Stimulated activated CD4-positive, alpha-beta T cell treated with anti-CD3 and anti-CD28 coated beads, TNF-alpha, amount 100 ng/mL, for 24 hours (primary cell): ENCODE results near the gene LRRC3C.
"Not testable (repeated sequence)": the region's sequence is repeated elsewhere in the genome, so short reads cannot be mapped to it uniquely, and the experiment has no call there.

ENCODE experiments used
- DNase-seq, 3 experiments: peaks; one replicate each; pipeline ENCODE4 v3.0.0-alpha.2; 2020; ENCODE audit warnings: low read depth in 3 of 3

The LRRC3C gene, protein sequence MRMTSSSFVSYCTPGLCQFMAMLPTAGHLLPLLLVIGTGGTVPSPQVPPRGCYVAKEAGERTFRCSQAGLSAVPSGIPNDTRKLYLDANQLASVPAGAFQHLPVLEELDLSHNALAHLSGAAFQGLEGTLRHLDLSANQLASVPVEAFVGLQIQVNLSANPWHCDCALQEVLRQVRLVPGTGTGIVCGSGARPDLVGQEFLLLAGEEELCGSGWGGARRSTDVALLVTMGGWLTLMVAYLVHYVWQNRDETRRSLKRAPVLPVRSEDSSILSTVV

DNA sequence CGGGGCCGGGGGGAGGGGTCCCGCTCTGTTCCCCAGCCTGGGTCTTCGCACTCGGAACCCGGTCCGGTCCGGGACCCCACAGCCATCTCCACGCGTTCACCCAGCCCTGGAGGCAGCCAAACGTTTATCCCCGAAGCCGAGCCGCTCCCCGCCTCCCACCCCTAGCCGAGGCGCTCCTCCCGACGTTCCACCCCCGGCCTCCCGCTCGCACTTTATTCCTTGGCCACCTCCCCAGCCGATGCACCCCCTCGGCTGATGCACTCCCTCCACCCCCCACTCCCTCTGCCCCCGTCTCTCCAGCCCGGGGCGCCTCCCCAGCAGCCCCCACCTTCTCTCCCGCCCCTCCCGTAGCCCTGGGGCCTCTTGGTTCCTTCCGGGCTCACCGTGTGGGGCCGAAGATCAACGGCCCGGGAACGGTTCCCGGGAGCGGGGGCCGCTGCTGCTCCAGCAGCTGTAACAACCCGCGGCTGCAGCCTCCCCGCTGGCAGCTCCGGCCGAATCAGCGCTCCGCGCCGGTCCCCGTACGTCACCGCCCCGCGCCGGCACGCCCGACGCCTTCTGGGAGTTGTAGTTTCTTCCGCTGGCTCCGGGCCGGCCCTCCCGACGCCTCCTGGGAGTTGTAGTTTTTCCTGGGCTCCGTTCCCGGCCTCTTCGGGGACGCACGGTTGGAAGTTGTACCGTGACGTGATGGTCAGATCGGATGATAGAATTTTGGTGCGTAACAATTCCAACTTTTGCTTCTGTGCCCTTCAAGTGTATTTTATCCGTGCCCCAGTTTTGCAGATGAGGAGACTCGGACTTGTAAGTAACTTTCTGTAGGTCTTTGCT, at the start of gene LRRC3C, which contains the start of gene ORMDL3:
LRRC3C (plus strand) TSS at position 632 of the 828 bp plus-strand sequence. CDS start 13,792 bp downstream, outside the sequence.
ORMDL3 (minus strand) TSS at position 501 of the 828 bp plus-strand sequence. CDS start 3,398 bp downstream, outside the sequence.
- peak; percentile 82 to 91 (median 89) for DNase-seq

DNA sequence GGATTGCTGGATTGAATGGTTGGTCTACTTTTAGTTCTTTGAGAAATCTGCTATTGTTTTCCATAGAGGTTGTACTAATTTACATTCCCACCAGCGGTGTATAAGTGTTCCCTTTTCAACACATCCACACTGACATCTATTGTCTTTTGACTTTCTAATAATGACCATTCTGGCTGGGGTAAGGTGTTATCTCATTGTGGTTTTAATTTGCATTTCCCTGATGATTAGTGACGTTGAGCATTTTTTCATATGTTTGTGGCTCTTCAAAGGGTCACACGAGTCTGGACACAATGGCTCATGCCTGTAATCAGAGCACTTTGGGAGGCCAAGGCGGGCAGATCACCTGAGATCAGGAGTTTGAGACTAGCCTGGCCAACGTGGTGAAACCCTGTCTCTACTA, 41.4 kb upstream of the LRRC3C start:
- DNase-seq = not testable (repeated sequence)

DNA sequence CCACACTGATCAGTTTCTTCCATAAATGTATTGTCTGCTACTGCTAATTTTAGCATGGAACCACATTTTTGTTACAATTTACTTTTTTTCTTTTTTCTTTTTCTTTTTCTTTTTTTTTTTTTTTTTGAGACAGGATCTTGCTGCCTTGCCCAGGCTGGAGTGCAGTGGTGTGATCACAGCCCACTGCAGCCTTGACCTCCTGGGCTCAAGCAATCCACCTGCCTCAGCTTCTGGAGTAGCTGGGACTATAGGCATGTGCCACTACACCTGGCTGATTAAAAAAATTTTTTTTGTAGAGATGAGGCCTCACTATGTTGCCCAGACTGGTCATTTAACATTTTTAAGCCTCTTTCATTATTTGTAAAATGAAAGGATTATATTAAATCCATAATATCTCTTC, 40.5 kb upstream of the LRRC3C start:
- no peak for DNase-seq

DNA sequence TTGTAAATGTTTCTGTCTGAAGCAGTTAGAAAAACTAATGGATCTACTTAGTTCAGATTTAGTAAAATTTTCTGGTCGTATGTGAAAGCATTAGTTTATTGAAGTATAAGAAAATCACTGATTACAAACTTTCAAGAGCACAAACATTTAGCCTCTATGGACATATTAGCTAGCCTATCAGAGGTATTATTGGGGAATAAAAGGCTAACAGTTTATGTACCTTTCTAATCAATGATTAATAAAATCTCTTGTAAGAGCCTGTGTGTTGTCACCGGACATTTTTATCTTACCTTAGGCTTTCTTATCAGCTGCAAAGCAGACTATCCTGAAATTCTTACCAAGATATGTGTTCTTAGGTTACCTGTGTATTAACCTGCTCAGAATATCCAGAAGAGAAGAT, 38.3 kb upstream of the LRRC3C start:
- DNase-seq = no peak

DNA sequence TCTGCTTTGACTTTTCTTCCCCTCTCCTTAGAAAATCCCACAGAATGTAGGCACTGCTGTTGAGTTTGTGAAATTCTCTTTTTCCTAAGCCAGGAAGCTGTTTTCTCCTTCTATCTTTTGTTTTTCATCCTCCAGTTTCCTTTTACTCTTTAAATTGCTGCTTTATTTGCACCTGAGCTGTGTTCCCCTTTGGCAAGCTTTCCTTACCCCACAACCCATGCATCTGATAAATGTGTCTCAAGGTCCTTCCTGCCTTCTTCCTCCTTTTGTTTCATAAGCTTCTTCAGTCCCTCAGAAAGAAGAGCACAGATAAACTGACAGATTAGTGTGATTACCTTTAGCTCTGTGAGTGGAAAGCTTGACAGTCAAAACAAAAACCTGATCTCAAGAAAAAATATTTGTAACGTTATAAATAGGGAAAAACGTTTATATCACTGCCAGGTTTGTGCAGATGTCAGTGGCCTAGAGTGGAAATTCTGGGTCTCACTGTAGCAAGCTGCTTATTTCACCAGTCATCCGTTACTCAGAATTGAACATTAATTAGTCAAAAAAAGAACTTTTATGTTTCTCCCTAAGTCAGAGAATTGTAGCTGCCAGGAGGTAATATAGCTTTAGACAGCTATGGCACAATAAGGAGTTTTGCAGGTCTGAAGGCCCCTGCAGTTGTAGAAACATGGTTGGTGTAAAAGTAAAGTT, 32.7 kb upstream of the LRRC3C start:
- DNase-seq = no peak

DNA sequence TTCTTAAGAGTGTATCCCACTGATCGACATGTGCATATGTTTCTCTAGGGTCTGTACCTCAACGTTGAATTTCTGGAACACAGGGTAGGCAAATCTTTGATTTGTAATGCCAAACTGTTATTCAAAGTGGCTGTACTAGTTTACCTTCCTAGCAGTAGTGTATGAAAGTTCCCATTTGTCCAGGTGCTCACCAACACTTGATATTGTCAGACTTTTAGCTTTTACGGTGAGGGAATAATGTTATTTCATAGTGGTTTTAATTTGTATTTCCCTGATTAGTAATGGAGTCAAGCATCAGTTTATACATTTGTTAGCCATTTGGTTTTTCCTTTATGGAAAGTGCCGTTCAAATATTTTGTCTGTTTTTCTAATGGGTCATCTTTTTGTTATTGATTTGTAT, 29.4 kb upstream of the LRRC3C start:
- DNase-seq = no peak

DNA sequence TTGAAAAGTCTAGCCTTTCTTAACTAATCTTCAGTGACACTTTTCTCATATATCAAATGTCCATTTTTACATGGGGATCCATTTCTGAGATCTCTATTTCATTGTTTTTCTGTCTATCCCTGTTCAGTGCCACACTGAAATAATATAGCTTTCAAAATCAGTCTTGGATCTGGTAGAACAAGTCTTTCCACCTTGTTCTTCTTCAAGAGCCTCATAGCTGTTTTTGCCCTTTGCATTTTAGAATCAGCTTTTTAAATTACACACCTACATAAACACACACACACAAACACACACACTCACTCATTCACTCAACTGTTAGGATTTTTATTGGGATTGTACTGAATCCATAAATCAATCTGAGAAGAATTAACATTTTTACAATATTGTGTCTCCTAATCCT, 28.3 kb upstream of the LRRC3C start:
- DNase-seq = no peak

DNA sequence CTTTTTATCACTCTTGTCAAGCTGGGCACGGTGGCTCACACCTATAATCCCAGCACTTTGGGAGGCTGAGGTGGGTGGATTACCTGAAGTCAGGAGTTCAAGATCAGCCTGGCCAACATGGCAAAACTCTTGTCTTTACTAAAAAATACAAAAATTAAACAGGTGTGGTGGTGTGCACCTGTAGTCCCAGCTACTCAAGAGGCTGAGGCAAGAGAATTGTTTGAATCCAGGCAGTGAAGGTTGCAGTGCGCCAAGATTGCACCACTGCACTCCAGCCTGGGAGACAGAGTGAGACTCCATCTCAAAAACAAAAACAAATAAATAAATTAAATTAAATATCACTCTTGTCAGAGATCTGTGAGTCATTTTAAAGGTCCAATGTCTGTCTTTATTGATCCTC, 25.5 kb upstream of the LRRC3C start:
- DNase-seq = not testable (repeated sequence)

DNA sequence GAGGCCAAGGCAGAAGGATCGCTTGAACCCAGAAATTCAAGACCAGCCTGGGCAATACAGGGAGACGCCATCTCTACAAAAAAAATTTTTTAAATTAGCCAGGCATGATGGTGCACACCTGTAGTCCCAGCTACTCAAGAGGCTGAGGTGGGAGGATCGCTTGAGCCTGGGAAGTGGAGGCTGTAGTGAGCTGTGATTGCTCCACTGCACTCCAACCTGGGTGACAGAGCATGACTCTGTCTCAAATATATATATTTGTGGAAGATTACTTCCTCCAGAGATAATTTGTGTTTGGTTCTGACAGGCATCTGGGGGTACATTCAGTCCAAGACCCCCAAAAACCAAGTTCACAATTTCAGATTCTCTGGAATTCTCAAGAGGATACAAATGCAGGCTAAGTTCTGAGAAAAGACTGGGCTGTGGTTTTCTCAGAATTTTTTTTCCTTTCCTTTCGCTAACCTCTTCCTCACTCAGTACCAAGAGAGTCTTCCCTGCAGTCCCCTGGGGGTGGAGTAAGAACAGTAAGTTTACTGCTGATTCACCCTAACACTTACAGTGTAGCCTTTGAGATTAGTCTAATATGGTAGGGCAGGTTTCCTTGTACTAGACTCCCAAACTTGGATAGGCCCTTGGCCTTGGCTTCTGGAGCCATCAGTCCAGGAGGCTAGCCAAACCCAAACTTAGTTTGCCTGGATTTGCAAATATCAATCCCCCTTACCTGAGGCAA, 24.2 kb upstream of the LRRC3C start:
- DNase-seq = no peak

DNA sequence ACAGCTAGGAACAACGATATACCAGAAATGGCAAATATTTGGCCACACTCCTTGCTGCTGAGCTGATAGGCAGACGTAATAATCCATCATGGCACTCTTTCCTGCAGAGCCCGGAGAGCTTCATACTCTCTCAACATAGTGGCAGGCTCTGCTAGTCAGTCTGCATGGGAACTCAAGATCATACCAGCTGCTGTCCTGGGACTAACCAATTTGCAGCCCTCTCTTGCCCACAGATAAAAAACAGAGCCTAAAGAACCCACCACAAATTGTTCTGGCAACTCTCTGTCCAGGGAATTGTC, 22.6 kb upstream of the LRRC3C start:
- no peak for DNase-seq

DNA sequence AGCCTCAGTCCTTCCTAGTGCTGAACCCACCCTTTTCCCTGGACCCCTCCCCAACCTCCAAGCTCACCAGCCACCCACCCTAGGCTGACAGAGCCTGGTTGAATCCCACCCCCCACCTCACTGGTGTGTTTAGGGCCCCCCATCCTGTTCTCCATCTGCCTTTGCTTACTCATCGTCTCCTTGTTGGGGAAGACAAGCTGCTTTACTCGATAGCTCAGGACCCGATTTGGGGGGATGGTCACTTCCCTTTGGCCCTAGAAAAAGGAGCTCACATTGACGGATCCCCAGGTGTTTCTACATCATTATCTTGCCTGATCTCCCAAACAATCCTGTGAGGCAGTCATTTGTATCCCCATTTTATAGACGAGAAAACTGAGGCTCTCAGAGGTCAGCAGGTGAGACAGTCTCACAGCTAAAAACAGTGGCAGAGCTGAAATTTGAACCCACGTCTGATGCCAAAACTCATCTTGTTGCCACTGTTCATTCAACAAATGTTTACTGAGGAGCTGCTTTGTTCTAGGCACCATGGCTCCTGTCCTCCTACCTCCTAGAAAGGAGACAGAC, 18.7 kb upstream of the LRRC3C start:
- DNase-seq = no peak

DNA sequence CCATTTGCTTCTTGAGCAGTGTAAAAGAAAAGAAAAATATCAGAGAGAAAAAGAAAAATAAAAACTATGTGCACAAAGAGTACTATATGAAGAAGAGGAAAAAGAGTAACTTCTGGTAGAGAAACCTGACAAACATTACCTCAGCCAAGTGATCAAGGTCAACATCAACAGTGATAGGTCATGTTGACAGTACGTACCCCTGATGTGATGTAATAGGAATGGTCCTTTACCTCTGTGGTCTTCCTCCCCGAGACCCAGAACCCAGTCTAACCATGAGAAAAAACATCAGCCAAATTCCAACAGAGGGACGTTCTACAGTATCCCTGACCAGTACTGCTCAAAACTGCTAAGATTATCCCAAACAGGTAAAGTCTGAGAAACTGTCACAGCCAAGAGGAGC, 13.5 kb upstream of the LRRC3C start:
- DNase-seq = no peak

DNA sequence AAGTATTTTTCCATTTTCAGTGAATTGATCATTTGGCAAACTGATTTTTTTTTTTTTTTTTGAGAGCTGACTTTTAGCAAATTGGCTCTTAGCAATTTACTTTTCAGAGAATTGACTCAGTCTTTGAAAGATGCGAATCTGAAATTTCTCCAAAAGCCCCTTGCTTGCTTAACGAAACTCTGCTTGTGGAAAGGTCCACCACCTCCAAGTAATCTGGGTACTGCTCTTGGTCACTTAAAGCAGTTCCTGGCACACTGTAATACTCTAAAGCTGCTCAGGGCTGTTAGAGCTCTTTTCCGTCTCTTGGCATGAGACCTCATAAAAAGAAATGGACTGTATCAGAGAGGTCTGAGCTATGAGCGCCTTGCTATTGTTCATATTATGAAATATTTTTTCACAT, 12.0 kb upstream of the LRRC3C start:
- DNase-seq = no peak

DNA sequence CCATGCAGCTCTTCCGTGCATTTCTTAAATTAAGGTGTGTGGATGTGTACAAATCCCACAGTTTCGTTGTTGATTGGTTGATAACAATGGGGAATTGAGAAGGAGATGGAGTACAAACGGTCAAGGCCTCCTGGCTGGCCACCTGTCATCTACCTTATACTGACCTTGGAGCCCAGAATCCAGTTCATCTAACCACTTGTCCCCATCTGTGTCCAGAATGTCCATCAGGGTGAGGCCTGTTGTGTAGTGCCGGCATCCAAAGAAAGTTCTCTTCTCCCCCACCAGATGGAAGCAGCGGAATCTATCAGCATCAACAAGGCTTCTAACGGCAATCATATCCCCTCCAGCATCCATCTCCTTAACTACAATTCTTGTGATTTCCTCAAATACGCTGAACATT, 10.6 kb upstream of the LRRC3C start:
- DNase-seq = no peak

DNA sequence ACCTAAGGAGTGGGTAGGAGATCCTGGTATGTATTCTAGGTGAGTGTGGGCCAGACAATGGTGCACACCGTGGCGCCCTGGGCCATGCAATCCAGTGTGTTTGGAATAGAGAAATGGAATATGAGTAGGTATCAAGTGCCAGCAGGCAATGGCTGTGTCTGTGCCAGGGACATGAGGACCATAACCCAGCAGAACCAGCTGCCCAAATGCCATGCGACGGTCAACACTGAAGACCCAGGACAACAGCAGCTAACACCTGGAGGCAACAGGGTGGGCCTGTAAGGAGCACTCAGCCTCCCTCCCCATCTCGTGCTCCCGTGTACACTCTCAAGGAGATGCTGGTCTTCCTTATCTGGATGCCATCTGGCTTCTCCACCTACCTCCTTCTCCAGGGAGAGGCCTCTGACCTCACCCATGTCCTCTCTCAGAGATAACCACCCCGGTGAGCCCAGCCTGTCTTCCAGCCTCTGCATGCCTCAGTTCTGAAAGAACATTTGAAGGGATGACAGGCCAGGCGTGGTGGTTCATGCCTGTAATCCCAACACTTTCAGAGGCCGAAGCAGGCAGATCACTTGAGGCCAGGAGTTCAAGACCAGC, 8.3 kb upstream of the LRRC3C start:
- no peak for DNase-seq

DNA sequence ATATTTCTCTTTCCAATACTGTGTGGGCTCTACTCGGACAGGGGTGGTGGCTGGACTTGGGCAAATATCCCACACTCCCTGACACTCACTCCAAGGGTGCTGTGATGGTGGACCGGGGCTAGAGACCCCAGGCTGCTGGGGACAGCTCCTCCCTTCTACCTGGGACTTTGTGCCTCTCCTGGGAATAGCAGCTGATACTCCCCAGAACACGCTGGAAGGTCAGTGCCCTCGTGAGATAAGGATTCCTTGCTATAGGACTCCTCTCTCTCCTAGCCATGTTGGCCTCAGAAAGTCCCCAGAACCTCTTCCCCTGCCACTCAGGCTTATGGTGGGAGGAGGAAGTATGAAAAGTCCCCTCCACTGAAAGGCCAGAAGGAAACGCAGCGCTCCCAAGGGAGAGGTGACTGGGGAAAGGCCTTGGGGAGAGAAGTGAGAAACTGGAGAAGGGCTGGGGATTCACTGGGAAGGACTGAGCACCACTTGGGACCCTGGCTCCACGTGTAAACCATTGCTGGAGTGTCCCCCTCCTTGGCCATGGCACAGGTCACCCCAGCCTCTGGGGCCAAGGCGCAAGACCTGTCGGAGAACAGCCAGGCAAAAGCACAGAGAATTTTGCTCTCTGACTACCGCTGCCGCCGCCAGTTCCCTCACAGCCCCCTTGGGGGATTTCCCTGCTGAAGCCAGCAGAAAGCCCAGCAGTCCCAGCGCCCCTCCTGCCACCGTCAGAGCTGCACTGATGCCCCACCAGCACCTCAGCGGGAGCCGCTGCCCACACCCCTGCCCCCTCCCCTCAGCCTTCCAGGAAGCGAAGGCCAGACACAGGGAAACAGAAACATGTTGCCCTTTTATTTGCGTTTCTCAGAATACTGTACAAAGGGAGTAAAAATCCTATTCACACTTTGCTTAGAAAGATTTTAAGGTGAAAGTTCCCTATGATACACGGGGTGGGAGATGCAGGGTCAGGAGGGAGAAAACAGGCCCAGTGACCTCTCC, 7.0 kb upstream of the LRRC3C start:
- peak in 1 of 3 experiments; percentile 69 for DNase-seq

DNA sequence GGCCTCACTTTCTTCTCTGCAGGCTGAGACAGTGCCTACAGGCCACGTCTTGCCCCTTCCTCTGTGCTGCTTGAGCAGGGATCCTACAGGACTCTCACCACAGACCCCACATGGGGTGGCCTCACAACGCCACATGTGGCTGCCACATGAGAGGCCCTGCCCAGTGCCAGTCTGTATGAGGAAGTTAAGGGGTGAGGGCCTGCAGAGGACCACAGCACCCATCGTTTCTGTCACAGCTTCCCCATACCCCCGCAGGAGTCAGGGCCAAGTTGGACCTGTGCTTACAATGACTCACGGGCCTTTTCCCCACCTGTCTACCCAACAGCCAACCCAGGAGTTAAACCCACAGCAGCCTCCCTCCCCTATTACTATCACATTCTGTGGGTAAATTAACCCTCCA, 6.2 kb upstream of the LRRC3C start:
- DNase-seq = peak in 1 of 3 experiments; percentile 26

DNA sequence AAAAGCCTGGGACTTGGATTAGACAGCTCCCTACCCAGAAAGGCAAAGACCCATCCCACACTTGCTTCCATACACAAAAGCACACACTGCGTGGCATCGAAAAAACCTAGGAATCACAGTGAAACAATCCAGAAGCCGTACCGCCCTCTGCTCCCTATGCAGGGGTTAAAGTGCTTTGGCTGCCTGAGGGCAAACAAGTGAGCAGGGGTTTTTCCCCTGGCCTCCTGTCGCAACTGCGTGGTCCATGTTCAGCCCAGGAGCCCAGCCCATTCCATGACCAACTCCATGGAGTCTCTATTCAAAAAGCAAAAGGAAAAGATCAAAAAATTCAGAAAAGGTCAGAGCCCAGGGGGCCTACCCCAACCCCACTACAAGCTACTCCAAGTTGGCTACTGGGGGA, 5.5 kb upstream of the LRRC3C start:
- DNase-seq = no peak

DNA sequence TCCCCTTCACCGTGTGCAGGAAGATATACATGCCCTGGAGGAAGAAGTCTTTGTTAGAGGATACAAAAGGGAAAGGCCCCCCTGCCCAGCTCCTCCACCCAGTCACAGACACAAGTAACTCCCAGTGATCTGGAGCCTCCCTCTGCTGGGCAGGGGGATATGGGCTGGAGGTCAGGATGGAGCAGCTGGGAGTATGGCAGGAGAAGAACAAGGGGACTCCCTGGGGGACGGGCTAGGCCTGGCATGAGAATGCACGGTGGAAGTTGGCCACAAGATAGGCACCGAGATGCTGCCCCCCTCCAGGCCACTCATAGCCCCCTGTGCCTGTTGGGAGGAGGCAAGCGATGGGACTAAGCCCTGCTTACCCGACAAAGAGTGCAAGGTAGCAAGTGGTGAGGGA, 4.3 kb upstream of the LRRC3C start:
- DNase-seq = no peak
